Middle frontal gyrus (tissue), 1 donor: ENCODE data around the gene TMEM217.
"Not testable (repeated sequence)": the region's sequence is repeated elsewhere in the genome, so short reads cannot be mapped to it uniquely, and the experiment has no call there.

ENCODE experiments used
- DNase-seq: peaks from one replicate; pipeline ENCODE4 v3.0.0-alpha.2; 2015; ENCODE audit warnings: low spot score; ENCODE audit errors: extremely low spot score

TMEM217 gene

DNA sequence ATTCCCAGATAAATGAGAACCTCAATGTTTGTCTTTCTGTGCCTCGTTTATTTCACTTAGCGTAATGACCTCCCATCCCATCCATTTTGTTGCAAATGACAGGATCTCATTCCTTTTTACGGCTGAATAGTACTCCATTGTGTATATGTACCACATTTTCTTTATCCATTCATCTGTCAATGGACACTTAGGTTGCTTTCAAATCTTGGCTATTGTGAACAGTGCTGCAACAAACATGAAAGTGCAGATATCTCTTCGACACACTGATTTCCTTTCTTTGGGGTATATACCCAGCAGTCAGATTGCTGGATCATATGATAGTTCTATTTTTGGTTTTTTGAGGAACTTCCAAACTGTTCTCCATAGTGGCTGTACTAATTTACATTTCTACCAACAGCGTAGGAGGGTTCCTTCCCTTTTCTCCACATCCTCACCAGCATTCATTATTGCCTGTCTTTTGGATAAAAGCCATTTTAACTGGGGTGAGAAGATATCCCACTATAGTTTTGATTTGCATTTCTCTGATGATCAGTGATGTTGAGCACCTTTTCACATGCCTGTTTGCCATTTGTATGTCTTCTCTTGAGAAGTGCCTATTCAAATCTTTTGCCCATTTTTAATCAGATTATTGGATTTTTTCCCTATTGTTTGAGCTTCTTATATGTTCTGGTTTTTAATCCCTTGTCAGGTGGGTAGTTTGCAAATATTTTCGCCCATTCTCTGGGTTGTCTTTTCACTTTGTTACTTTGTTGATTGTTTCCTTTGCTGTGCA, 71.8 kb downstream of the TMEM217 start:
- DNase-seq = not testable (repeated sequence)

DNA sequence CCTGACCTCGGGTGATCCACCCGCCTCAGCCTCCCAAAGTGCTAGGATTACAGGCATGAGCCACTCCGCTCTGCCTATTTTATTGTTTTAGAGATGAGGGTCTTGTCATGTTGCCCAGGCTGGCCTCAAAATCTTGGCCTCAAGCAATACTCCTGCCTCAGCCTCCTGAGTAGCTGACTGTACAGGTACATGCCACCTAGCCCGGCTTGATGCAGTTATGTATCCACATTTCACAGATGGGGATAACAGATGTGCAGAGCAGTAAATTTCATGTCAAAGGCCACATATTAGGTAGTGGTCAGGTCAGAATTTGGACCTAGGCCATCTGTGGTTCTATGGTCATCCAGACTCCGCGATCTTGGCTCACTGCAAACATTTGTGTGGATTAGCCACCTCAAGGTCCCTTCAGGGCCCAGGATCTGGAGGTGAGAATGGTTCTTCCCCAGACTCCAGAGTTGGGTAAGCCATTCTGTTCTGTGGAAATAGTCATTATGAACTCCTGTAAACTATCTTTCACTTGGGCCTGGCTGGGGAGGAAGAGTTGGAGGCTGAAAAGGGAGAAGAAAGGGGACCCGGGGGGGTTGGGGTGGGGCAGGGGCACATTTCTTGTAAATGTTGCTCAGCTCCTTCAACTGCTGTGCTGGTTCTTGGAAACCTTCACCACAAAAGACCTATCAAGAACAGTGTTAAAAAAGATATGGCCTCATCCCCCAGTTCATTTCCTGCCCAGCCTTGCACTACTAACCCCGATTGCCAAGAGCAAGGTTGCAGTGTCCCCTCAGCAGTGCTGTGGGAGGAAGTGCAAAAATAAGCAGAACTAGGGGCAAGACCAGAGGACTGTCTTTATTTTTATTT, 75.0 kb downstream of the TMEM217 start:
- DNase-seq = no peak

DNA sequence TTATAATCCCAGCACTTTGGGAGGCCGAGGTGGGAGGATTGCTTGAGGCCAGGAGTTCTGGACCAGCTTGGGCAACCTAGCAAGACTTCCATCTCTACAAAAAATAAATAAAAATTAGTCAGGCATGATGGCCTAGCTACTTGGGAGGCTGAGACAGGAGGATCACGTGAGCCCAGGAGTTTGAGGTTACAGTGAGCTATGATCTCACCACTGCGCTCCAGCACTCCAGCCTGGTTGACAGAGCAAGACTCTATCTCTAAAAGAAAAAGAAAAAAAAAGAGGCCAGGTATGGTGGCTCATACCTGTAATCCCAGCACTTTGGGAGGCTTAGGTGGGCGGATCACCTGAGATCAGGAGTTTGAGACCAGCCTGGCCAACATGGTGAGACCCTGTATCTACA, 77.3 kb downstream of the TMEM217 start:
- not testable (repeated sequence) for DNase-seq

DNA sequence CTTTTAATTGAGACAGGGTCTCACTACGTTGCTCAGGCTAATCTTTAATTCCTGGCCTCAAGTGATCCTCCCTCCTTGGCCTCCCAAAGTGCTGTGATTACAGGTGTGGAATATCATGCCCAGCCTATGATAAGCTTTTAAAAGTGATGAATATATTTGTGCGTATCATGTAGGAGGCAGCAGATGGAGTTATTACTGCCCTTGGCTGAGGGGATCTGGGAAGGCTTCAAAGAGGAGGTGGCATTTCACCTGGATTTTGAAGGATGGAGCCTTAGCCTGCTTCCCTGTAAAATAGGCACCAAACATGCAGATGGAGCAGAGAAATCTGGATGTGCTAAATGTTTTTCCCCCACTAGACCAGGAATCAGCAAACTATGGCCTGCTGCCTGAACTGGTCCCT, 77.9 kb downstream of the TMEM217 start:
- DNase-seq = no peak

DNA sequence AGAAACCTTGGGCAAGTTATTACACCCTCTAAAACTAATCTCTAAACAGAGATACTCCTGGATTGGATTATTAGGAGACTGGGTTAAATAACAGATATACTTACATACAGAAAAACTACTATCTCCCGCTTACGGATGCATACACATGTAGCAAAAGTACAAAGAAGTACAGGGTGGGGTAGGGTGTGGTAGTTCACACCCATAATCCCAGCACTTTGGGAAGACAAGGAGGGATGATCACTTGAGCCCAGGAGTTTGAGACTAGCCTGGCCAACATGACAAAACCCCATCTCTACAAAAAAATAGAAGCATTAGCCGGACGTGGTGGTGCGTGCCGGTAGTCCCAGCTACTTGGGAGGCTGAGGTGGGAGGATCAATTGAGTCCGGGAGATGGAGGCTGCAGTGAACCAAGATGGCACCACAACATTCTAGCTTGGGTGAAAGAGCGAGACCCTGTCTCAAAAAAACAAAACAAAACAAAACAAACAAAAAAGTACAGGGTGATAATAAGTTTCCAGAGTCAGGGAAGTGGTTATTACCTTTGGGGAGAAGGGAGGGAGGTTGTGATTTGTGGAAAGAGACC, 79.9 kb downstream of the TMEM217 start:
- no peak for DNase-seq

DNA sequence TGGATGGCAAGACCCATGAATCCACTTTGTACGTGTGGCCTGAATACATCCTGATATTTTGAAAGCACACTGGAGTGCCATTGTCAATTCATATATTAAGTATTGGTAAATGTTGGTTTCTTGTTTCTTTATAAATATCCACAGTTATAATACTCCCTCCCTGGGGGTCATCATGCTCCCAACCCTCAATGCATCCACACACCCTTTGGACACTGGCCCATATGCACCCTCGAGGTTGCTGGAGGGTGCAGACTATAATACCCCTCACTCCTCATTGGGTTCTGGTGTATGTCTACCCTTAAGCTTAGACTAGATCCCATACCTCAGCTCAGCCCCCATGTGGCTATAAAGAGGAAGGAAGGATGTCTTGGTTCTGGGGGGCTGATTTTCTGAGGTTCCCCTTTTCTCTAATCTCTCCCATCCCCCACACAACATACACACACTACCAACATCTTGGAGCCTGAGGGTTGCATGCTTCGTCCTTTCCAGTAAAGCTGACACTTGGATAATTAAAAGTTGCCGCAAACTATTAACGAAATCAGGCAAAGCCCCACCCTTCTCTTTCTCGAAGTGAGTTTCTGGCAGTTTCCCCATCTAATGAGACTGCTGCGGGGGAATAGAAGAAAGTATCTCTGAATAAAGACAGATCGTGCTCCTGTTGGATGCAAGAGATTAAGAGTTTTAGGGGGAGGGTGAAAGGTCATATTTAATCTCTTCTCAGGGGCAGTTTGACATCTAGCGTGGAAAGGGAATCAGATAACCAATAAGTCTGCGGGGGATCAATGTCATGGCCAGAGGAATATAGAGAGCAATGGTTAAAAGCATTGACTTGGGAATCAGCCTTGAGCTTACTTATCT, 80.6 kb downstream of the TMEM217 start:
- DNase-seq = no peak

DNA sequence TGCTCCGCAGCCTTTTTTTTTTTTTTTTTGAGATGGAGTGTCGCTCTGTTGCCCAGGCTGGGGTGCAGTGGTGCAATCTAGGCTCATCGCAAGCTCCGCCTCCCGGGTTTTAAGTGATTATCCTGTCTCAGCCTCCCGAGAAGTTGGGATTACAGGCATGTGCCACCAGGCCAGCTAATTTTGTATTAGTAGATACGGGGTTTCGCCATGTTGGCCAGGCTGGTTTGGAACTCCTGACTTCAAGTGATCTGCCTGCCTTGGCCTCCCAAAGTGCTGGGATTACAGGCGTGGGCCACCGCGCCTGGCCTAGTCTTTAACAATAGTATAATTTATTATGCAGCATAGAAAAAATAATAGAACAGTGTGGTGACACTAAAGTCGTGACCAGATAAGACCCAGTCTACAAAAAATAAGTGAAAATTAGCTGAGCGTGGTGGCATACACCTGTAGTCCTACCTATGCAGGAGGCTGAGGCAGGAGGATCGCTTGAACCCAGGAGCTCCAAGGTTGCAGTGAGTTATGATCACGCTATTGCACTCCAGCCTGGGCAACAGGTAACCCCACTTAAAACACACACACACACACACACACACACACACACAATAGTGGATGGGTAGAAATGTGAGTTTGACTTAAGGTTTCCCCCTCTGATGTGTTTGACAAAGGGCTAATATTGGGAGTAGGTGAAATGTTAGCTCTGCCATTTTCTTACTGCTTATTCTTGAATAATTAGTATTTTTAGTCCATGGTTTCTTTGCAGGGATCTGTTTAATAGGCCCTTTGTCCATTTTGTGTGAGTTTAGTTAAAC, 81.5 kb downstream of the TMEM217 start:
- no peak for DNase-seq

DNA sequence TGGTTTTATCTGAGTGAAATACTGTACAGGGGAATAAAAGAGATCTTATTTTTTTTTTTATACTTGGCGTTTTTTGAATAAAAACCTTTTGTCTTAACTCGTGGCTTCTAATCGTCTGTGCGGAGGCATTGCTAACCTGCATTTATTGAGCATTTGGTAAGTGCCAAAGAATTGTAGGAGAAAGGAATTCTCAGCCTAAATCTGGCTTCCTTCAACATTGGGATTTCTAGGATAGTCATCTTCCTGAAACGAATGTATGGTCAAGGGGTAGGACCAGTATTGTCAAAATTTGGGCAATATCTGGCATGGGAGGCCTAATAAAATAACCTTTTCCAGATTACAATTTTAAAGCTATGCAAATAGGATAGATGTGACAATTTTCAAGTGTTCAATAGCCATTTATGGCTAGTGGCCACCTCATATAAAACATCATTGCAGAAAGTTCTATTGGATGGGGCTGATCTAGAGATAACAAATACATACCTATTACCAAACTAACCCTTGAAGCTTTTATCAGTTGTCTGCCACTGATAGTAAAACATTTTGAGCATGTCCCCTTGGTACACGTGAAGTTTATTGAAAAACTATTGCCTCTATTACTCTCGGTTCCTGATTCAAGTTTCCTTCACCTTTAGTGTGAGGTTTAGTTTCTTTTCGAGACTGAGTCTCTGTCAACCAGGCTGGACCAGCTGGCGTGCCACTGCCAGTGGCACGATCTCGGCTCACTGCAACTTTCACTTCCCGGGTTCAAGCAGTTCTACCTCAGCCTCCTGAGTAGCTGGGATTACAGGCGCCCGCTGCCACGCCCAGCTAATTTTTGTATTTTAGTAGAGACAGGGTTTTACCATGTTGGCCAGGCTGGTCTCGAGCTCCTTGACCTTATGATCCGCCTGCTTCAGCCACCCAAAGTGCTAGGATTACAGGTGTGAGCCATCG, 82.3 kb downstream of the TMEM217 start:
- DNase-seq = no peak

DNA sequence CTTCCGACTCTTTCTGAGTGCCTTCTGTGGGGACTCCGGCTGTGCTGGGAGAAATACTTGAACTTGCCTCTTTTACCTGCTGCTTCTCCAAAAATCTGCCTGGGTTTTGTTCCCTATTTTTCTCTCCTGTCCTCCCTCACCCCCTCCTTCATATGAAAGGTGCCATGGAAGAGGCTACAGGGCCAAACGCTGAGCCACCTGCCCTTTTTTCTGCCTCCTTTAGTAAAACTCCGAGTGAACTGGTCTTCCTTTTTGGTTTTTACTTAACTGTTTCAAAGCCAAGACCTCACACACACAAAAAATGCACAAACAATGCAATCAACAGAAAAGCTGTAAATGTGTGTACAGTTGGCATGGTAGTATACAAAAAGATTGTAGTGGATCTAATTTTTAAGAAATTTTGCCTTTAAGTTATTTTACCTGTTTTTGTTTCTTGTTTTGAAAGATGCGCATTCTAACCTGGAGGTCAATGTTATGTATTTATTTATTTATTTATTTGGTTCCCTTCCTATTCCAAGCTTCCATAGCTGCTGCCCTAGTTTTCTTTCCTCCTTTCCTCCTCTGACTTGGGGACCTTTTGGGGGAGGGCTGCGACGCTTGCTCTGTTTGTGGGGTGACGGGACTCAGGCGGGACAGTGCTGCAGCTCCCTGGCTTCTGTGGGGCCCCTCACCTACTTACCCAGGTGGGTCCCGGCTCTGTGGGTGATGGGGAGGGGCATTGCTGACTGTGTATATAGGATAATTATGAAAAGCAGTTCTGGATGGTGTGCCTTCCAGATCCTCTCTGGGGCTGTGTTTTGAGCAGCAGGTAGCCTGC, 83.2 kb downstream of the TMEM217 start:
- DNase-seq = no peak

DNA sequence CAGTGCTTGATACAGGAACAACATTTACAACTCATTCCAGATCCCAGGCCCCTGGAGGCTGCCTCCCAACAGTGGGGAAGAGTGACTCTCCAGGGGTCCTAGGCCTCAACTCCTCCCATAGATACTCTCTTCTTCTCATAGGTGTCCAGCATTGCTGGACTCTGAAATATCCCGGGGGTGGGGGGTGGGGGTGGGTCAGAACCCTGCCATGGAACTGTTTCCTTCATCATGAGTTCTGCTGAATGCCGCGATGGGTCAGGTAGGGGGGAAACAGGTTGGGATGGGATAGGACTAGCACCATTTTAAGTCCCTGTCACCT, 83.8 kb downstream of the TMEM217 start:
- no peak for DNase-seq

DNA sequence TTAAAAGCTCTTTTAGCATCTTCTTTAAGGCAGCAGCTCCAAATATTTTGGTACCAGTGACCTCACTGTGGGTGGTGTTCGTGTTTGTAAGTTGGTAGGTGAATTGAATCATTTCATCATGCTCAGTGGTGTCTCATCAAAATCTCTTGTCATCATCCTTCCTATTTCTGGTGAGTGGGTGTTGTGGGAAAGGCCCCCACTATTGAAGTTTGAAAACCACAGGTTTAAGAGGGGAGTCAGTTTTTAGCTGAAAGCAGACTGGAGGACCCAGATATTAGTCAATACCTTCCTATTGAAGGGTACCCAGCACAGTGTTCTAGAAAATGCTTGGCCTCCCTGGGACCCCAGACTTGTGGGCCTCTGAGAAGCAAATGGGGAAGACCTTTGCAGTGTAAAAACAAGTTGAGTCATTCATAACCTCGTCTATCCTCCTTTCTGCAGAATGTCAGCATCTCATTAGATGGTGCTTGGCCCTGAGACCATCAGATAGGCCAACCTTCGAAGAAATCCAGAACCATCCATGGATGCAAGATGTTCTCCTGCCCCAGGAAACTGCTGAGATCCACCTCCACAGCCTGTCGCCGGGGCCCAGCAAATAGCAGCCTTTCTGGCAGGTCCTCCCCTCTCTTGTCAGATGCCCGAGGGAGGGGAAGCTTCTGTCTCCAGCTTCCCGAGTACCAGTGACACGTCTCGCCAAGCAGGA, 84.3 kb downstream of the TMEM217 start:
- no peak for DNase-seq

DNA sequence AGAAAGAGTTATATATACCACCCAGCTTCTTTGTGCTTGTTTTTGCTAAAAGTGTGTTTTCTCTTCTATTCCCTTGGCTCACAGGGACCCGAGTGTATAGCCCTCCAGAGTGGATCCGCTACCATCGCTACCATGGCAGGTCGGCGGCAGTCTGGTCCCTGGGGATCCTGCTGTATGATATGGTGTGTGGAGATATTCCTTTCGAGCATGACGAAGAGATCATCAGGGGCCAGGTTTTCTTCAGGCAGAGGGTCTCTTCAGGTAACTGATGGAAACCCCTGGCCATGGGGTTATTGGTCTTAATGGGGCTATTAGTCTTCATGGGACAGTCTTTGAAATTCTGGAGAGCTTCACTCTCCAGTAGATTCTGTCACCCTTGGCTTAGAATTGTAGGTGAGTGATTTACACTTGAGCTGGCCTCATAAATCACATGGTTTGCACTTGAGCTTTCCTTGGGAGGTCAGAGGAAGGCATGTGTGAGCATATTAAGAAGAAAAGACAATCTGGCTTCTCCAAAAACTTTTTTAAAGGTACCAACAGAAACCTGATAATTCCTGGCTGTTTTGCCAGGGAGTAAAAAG, 84.9 kb downstream of the TMEM217 start:
- no peak for DNase-seq

DNA sequence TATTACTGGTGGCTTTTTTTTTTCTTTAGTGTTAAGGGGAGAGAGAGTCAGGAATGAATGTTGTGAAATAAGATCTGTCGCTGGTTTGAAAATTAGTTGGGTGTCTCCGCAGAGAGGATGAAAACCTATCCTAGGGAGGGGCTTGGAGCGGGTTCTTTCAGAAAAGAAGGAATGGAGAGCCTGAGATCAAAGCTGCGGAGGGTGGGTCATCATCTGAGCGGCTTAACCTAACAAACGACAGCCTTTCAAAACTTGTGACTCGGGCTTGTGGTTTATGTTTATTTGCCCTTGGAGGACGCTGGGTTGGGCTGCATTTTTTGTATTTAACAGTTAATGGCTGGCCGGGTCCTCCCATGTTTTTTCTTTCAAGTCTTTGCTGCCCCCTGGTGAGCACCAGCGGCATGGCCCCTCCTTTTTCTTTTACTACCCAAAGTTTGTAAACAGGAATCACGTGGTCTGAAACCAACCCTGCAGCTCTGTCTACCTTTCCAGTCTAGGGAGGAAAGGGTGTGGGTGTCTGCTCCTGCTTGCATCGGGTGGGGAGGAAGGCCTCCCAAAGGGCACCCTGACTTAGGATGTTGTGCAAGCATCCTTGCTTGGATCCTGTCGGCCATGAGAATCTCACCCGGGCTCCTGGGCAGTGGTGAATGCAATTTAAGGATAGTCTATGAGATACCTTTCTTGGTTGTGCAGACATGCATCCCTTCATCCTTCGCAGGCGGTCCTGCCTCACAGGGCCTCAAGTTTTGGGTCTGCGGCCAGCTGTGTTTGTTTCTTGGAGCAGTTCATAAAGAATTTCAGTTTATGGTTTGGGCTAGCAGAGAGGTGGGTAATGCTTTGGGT, 85.8 kb downstream of the TMEM217 start:
- DNase-seq = peak; percentile 81

DNA sequence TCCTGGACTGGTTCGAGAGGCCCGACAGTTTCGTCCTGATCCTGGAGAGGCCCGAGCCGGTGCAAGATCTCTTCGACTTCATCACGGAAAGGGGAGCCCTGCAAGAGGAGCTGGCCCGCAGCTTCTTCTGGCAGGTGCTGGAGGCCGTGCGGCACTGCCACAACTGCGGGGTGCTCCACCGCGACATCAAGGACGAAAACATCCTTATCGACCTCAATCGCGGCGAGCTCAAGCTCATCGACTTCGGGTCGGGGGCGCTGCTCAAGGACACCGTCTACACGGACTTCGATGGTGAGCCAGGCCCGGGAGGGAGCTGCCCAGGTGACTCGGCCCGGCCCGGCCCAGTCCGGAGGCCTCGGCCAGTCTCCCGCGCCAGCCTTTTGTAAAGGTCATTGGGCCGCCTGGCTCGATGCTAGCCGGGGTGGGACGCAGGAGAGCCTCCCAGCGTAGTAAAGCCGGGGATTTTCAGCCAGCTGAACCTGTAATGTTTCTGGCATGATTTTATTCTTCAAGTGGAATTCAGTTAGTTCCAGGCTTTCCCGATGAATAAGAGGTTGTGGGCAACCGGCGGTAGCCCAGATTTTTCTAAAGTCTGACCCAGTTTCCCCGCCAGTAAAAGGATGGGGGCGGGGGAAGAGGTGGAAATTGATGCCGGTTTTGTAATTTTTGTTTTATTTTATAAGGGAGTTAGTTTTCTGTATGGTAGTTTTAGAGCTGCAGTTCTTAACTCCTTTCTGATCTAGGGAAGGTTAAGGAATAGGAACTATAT, 86.6 kb downstream of the TMEM217 start:
- DNase-seq = peak; percentile 15

DNA sequence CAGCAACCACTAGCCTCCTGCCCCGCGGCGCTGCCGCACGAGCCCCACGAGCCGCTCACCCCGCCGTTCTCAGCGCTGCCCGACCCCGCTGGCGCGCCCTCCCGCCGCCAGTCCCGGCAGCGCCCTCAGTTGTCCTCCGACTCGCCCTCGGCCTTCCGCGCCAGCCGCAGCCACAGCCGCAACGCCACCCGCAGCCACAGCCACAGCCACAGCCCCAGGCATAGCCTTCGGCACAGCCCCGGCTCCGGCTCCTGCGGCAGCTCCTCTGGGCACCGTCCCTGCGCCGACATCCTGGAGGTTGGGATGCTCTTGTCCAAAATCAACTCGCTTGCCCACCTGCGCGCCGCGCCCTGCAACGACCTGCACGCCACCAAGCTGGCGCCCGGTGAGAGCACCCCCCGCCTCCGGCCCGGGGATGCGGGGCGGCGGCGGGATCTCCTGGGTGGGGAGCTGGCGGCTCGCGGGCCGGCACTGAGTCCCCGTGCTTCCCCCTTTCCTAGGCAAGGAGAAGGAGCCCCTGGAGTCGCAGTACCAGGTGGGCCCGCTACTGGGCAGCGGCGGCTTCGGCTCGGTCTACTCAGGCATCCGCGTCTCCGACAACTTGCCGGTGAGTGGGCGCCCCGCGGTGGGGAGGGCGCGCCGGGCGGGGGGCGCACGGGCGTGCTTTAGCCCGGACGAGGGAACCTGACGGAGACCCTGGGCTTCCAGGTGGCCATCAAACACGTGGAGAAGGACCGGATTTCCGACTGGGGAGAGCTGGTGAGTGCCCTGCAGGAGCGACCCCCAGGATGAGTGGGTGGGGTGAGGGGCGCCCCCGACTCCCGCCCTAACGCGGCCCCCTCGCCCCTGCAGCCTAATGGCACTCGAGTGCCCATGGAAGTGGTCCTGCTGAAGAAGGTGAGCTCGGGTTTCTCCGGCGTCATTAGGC, 87.4 kb downstream of the TMEM217 start:
- DNase-seq = no peak
